Measurements from ENCODE around the gene POTEJ.
"Not testable (repeated sequence)": the region's sequence is repeated elsewhere in the genome, so short reads cannot be mapped to it uniquely, and the experiment has no call there.

Gene POTEJ

GRCh38 chr2:130611140-130611539 is at the start of gene POTEJ:
TSS of gene POTEJ (plus strand) at chr2:130611440. CDS start at chr2:130611533, 93 bp downstream.
- not testable (repeated sequence) for H3K9ac ChIP-seq (ENCODE audit: low read length); H3K4me1 ChIP-seq (ENCODE audit: control insufficient read depth, insufficient read depth, low read length); H3K27me3 ChIP-seq (ENCODE audit: control insufficient read depth, insufficient read depth, low read length); H3K9me3 ChIP-seq (ENCODE audit: control insufficient read depth, low read length); H3K36me3 ChIP-seq (ENCODE audit: control insufficient read depth, insufficient read depth, low read length); H3K4me3 ChIP-seq (ENCODE audit: low read length)

DNA sequence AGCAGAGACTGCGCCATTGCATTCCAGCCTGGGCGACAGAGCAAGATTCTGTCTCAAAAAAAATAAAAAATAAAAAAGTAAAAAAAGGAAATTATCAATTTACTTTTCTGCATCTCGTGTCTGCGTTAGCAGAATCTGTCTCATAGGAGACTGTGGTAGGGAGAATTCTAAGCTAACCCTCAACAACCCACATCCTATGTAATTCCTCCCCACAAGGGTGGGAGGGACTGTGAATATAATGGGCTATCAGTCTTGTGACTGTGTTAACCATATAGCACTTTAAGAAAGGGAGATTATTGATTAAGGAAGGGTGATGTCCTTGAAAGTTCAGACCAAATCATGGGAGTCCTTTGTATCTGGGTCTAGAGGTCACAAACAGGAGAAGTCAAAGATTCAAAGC is 45.1 kb upstream of the POTEJ start:
- H3K9me3 ChIP-seq (ENCODE audit: control insufficient read depth, low read length); H3K9ac ChIP-seq (ENCODE audit: low read length); H3K36me3 ChIP-seq (ENCODE audit: control insufficient read depth, insufficient read depth, low read length); H3K4me1 ChIP-seq (ENCODE audit: control insufficient read depth, insufficient read depth, low read length); H3K4me3 ChIP-seq (ENCODE audit: low read length); H3K27me3 ChIP-seq (ENCODE audit: control insufficient read depth, insufficient read depth, low read length): not testable (repeated sequence)

- not testable (repeated sequence) for H3K4me3 ChIP-seq (ENCODE audit: low read length); H3K9me3 ChIP-seq (ENCODE audit: control insufficient read depth, low read length); H3K36me3 ChIP-seq (ENCODE audit: control insufficient read depth, insufficient read depth, low read length); H3K4me1 ChIP-seq (ENCODE audit: control insufficient read depth, insufficient read depth, low read length); H3K9ac ChIP-seq (ENCODE audit: low read length); H3K27me3 ChIP-seq (ENCODE audit: control insufficient read depth, insufficient read depth, low read length)
Observed at GRCh38 chr2:130571929-130572328, 39.3 kb upstream of the POTEJ start.

DNA sequence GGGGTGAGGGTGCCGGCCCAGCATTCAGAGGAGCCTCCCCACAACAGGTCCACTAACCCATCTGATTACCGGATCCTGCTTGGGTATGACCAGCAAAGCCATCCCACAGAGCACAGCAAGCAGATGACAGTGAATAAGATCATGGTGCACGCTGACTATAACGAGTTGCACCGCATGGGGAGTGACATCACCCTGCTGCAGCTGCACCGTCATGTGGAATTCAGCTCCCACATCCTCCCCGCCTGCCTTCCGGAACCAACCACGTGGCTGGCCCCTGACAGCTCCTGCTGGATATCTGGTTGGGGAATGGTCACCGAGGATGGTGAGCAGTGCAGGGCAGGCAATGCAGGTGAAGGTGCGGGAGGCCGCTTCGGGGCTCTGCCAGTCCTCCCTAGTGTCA is 37.0 kb upstream of the POTEJ start:
- H3K36me3 ChIP-seq (ENCODE audit: control insufficient read depth, insufficient read depth, low read length); H3K9me3 ChIP-seq (ENCODE audit: control insufficient read depth, low read length); H3K4me3 ChIP-seq (ENCODE audit: low read length); H3K9ac ChIP-seq (ENCODE audit: low read length); H3K4me1 ChIP-seq (ENCODE audit: control insufficient read depth, insufficient read depth, low read length); H3K27me3 ChIP-seq (ENCODE audit: control insufficient read depth, insufficient read depth, low read length): not testable (repeated sequence)

DNA sequence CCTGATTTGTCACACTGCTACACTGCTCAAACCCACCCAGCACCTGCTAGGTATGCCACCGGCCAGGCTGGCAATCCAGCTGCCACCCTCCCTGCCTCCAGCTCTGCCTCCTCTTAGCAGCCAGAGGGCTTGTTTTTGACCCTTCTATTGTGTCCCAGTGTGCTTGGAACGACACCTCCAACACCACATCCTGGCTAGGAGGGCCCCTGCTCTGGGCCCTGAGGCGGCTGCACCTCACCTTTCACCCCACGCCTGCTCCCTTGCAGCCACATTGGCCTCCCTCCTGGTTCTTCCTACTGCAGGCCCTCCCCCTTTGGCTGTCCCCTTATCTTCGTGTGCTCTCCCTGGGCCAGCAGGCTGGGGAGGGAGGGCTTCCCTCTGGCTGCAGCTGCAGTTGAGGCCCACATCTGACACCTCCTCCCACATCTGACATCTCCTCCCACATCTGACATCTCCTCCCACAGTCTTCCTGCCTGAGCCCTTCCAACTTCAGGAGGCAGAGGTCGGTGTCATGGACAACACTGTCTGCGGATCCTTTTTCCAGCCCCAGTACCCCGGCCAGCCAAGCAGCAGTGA is 34.9 kb upstream of the POTEJ start:
- H3K4me1 ChIP-seq (ENCODE audit: control insufficient read depth, insufficient read depth, low read length); H3K4me3 ChIP-seq (ENCODE audit: low read length); H3K9ac ChIP-seq (ENCODE audit: low read length); H3K36me3 ChIP-seq (ENCODE audit: control insufficient read depth, insufficient read depth, low read length); H3K9me3 ChIP-seq (ENCODE audit: control insufficient read depth, low read length); H3K27me3 ChIP-seq (ENCODE audit: control insufficient read depth, insufficient read depth, low read length): not testable (repeated sequence)

DNA sequence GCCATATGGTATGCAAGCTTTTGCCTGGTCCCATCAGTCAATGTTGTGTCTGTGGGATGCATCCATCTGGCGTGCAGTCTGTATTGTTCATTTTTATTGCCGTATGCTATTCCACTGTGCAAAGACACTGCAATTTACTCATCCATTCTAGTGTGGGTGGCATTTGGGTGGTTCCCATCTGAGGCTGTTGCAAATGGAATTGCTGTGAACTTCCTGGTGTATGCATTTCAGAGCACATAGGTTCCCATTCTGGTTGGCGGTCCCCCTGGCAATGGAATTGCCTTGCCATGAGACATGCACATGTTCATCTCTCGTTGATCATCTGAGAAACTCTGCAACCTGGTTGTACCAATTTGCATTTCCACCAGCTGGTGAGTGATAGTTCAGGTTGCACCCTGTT is 33.7 kb upstream of the POTEJ start:
- H3K4me1 ChIP-seq (ENCODE audit: control insufficient read depth, insufficient read depth, low read length); H3K9me3 ChIP-seq (ENCODE audit: control insufficient read depth, low read length); H3K9ac ChIP-seq (ENCODE audit: low read length); H3K36me3 ChIP-seq (ENCODE audit: control insufficient read depth, insufficient read depth, low read length); H3K27me3 ChIP-seq (ENCODE audit: control insufficient read depth, insufficient read depth, low read length); H3K4me3 ChIP-seq (ENCODE audit: low read length): not testable (repeated sequence)

DNA sequence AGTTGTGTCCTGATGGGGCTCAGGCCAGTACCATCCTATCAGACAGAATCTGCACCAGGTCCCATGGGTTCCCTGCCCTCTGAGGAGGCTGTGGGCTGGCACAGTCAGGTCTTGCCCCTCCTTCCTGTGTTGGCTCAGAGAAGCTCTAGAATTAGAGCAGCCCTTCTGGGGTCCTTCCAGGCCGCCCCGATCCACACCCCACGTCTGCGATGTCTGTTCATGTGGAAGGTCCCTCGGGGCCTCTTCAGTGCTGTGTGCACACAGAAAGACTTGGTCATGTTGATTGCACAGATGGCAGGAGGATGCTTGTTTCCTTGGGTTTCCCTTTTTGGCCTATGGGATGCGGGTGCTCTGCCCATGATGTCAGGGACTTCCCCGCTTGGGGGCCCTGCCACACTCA is 32.1 kb upstream of the POTEJ start:
- H3K27me3 ChIP-seq (ENCODE audit: control insufficient read depth, insufficient read depth, low read length); H3K9me3 ChIP-seq (ENCODE audit: control insufficient read depth, low read length); H3K4me1 ChIP-seq (ENCODE audit: control insufficient read depth, insufficient read depth, low read length); H3K9ac ChIP-seq (ENCODE audit: low read length); H3K4me3 ChIP-seq (ENCODE audit: low read length); H3K36me3 ChIP-seq (ENCODE audit: control insufficient read depth, insufficient read depth, low read length): not testable (repeated sequence)

DNA sequence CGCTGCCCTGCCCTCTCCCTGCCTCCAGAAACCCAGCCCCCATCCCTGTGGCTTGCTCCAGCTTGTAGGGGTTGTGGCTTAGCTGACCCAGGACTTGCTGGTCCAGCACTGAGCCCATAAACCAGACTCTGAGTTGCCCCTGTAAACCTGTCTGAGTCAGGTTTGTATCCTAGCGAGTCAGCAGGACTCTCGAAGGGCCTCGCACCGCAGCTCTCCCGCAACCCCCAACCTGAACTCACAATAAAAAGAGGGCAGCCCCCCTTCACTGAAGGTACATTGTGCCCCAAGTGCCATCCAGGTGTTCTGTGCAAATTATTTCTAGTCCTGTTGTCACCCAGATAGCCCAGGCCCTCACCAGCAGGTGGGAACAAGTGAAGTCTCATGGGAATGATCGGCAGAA is 29.7 kb upstream of the POTEJ start:
- not testable (repeated sequence) for H3K9ac ChIP-seq (ENCODE audit: low read length); H3K4me1 ChIP-seq (ENCODE audit: control insufficient read depth, insufficient read depth, low read length); H3K27me3 ChIP-seq (ENCODE audit: control insufficient read depth, insufficient read depth, low read length); H3K4me3 ChIP-seq (ENCODE audit: low read length); H3K36me3 ChIP-seq (ENCODE audit: control insufficient read depth, insufficient read depth, low read length); H3K9me3 ChIP-seq (ENCODE audit: control insufficient read depth, low read length)

GRCh38 chr2:130582970-130583369 is 28.3 kb upstream of the POTEJ start:
- H3K9me3 ChIP-seq (ENCODE audit: control insufficient read depth, low read length); H3K27me3 ChIP-seq (ENCODE audit: control insufficient read depth, insufficient read depth, low read length); H3K9ac ChIP-seq (ENCODE audit: low read length); H3K4me3 ChIP-seq (ENCODE audit: low read length); H3K36me3 ChIP-seq (ENCODE audit: control insufficient read depth, insufficient read depth, low read length); H3K4me1 ChIP-seq (ENCODE audit: control insufficient read depth, insufficient read depth, low read length): not testable (repeated sequence)

GRCh38 chr2:130583582-130583981 is 27.7 kb upstream of the POTEJ start:
- H3K9me3 ChIP-seq (ENCODE audit: control insufficient read depth, low read length); H3K27me3 ChIP-seq (ENCODE audit: control insufficient read depth, insufficient read depth, low read length); H3K36me3 ChIP-seq (ENCODE audit: control insufficient read depth, insufficient read depth, low read length); H3K9ac ChIP-seq (ENCODE audit: low read length); H3K4me1 ChIP-seq (ENCODE audit: control insufficient read depth, insufficient read depth, low read length); H3K4me3 ChIP-seq (ENCODE audit: low read length): not testable (repeated sequence)

DNA sequence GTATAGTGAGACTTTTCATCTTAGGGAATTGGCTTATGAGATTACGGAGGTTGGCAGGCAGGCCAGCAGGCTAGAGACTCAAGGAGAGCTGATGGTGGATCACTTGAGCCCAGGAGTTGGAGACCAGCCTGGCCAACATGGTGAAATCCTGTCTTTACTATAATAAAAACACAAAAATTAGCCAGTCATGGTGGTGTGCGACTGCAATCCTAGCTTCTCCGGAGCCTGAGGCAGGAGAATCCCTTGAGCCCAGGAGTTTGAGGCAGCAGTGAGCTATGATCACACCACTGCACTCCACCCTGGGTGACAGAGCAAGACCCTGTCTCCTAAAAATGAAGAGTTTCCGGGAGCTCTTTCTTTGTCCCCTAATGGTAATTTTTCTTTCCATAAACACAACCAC is 26.5 kb upstream of the POTEJ start:
- not testable (repeated sequence) for H3K27me3 ChIP-seq (ENCODE audit: control insufficient read depth, insufficient read depth, low read length); H3K36me3 ChIP-seq (ENCODE audit: control insufficient read depth, insufficient read depth, low read length); H3K9me3 ChIP-seq (ENCODE audit: control insufficient read depth, low read length); H3K4me3 ChIP-seq (ENCODE audit: low read length); H3K9ac ChIP-seq (ENCODE audit: low read length); H3K4me1 ChIP-seq (ENCODE audit: control insufficient read depth, insufficient read depth, low read length)

GRCh38 chr2:130588688-130589458 is 22.4 kb upstream of the POTEJ start:
- not testable (repeated sequence) for H3K27me3 ChIP-seq (ENCODE audit: control insufficient read depth, insufficient read depth, low read length); H3K9ac ChIP-seq (ENCODE audit: low read length); H3K36me3 ChIP-seq (ENCODE audit: control insufficient read depth, insufficient read depth, low read length); H3K9me3 ChIP-seq (ENCODE audit: control insufficient read depth, low read length); H3K4me3 ChIP-seq (ENCODE audit: low read length); H3K4me1 ChIP-seq (ENCODE audit: control insufficient read depth, insufficient read depth, low read length)

Measured in mucosa of stomach (tissue), 1 donor.